Endothelial cell of umbilical vein (primary cell): Measurements from ENCODE around the gene ZDHHC17. TPM values are rescaled to one million over a fixed set of nuclear protein-coding genes. Genes with fewer than 3 reads are reported as not detected.

Source experiments
- BruUV-seq: library from RNA; stranded (reverse); fragments of 400-500 nt; replicated peaks from 2 replicates; lab custom pipeline; 2021; lab: Mats Ljungman, UMichigan
- CTCF ChIA-PET: fragments of 300-600, 350-600 bp; sonication (Branson Sonifier 250); formaldehyde crosslinking; loops from one replicate; lab custom pipeline; 2021; ENCODE audit warnings: antibody characterized with exemption, inconsistent platforms; lab: Charles Lee
- POLR2A ChIA-PET: fragments of 300-600, 350-600 bp; sonication (Branson Sonifier 250); formaldehyde crosslinking; loops from one replicate; lab custom pipeline; 2021; ENCODE audit warnings: antibody characterized with exemption, inconsistent platforms; lab: Charles Lee
- DNase-seq: peaks from one replicate; pipeline ENCODE4 v3.0.0-alpha.2; 2011; ENCODE audit warnings: low read depth, low spot score
- FAIRE-seq: peaks from 2 replicates; lab custom pipeline; 2011; peaks lifted over from hg19 to GRCh38; lab: Jason Lieb, UNC
- H2AFZ ChIP-seq: 2 replicates; pipeline ENCODE4 v1.6.0; 2012; ENCODE audit warnings: low read depth, low read length, control low read depth, inconsistent platforms
- H3K27ac ChIP-seq: 2 replicates; pipeline ENCODE4 v1.5.1; 2011; ENCODE audit warnings: low read depth, mild to moderate bottlenecking, control low read depth, low read length, moderate library complexity; ENCODE audit not compliant: insufficient read depth
- H3K27me3 ChIP-seq, 2 experiments: 2 replicates each; pipeline versions ENCODE4 v1.6.0 to v1.6.1; 2011; ENCODE audit warnings: low read length in 2 of 2, mixed read lengths in 1 of 2; ENCODE audit not compliant: control insufficient read depth in 2 of 2, insufficient read depth in 2 of 2
- H3K36me3 ChIP-seq, 2 experiments: 2 replicates in 1 of 2; 3 replicates in 1 of 2; pipeline ENCODE4 v1.5.1; 2011; ENCODE audit warnings: low read length in 2 of 2, mild to moderate bottlenecking in 1 of 2, moderate library complexity in 1 of 2; ENCODE audit not compliant: control insufficient read depth in 2 of 2, insufficient read depth in 2 of 2; ENCODE audit errors: extremely low read depth in 1 of 2
- H3K4me1 ChIP-seq: 3 replicates; pipeline ENCODE4 v1.5.1; 2011; ENCODE audit warnings: mild to moderate bottlenecking, low read length; ENCODE audit not compliant: control insufficient read depth, insufficient read depth; ENCODE audit errors: extremely low read depth
- H3K4me2 ChIP-seq: 2 replicates; pipeline ENCODE4 v1.6.1; 2011; ENCODE audit warnings: low read length, control low read depth, mixed read lengths; ENCODE audit not compliant: insufficient read depth
- H3K4me3 ChIP-seq, 3 experiments: fragments of 200-600 bp in 1 of 3; sonication (generic), shearing (Covaris generic) in 1 of 3; replicated peaks in 1 of 3; 2 replicates each; pipeline ENCODE4 v1.5.1; 2011 to 2016; ENCODE audit warnings: control low read depth in 3 of 3, low read length in 3 of 3, mild to moderate bottlenecking in 2 of 3, inconsistent platforms in 1 of 3, low read depth in 1 of 3, moderate library complexity in 1 of 3; ENCODE audit not compliant: insufficient read depth in 1 of 3
- H3K79me2 ChIP-seq: 2 replicates; pipeline ENCODE4 v1.6.0; 2012; ENCODE audit warnings: low read length, inconsistent platforms; ENCODE audit not compliant: control insufficient read depth, insufficient read depth
- H3K9ac ChIP-seq: replicated peaks from 2 replicates; pipeline ENCODE3; 2011; ENCODE audit warnings: low read length, control low read depth; ENCODE audit not compliant: insufficient read depth; ENCODE audit errors: extremely low read depth
- H3K9me1 ChIP-seq: replicated peaks from 3 replicates; pipeline ENCODE4 v1.6.0; 2011; ENCODE audit warnings: mild to moderate bottlenecking, low read length; ENCODE audit not compliant: control insufficient read depth, insufficient read depth; ENCODE audit errors: extremely low read depth
- H3K9me3 ChIP-seq: replicated peaks from 2 replicates; pipeline ENCODE4 v1.5.1; 2012; ENCODE audit warnings: low read length, inconsistent platforms; ENCODE audit not compliant: control insufficient read depth, insufficient read depth
- H4K20me1 ChIP-seq: replicated peaks from 2 replicates; pipeline ENCODE3; 2011; ENCODE audit warnings: mild to moderate bottlenecking, low read length; ENCODE audit not compliant: control insufficient read depth, insufficient read depth; ENCODE audit errors: extremely low read depth
- EZH2 ChIP-seq: IDR thresholded peaks from 2 replicates; pipeline ENCODE4 v1.6.1; 2012; ENCODE audit warnings: borderline replicate concordance, low read depth, mild to moderate bottlenecking, moderate library complexity, low read length, inconsistent platforms; ENCODE audit not compliant: severe bottlenecking
- FOS ChIP-seq: IDR thresholded peaks from 2 replicates; pipeline ENCODE4 v1.6.1; 2011; ENCODE audit warnings: mild to moderate bottlenecking, low read length, moderate library complexity, borderline replicate concordance; ENCODE audit not compliant: insufficient read depth
- GATA2 ChIP-seq: IDR thresholded peaks from 2 replicates; pipeline ENCODE4 v1.7.0; 2011; ENCODE audit warnings: low read depth, mild to moderate bottlenecking, moderate library complexity, mixed read lengths, low read length; ENCODE audit not compliant: insufficient read length, insufficient read depth
- JUN ChIP-seq: IDR thresholded peaks from 2 replicates; pipeline ENCODE4 v1.6.1; 2011; ENCODE audit warnings: borderline replicate concordance, low read depth; ENCODE audit not compliant: insufficient read length, insufficient read depth
- MYC ChIP-seq: IDR thresholded peaks from one replicate; pipeline ENCODE4 v1.6.1; 2011; ENCODE audit warnings: mild to moderate bottlenecking, low read depth, low read length
- POLR2A ChIP-seq: IDR thresholded peaks from 2 replicates; pipeline ENCODE4 v1.6.1; 2012; ENCODE audit warnings: low read depth, mild to moderate bottlenecking, control low read depth, low read length
- POLR2AphosphoS5 ChIP-seq: IDR thresholded peaks from 2 replicates; pipeline ENCODE4 v1.6.1; 2012; ENCODE audit warnings: low read depth, mild to moderate bottlenecking, control low read depth, low read length, moderate library complexity; ENCODE audit not compliant: insufficient read depth
- dilution Hi-C: fragments of 300-500 bp; cut with MboI; formaldehyde crosslinking; loops from one replicate; pipeline ENCODE4 v1.15.0; 2019; ENCODE audit warnings: low sequenced_read_pairs; ENCODE audit not compliant: extremely low pct_ligation_motif_present
- intact Hi-C: fragments of 100-400 bp; cut with micrococcal nuclease; formaldehyde crosslinking; loops from one replicate; pipeline ENCODE4 v1.10.0; 2022
- polyA plus RNA-seq, 4 experiments: library from polyadenylated mRNA; depleted of rRNA in 3 of 4; stranded (reverse) in 3 of 4; unstranded in 1 of 4; fragments of >200 nt; gene quantifications; 2 replicates each; pipeline versions ENCODE4 v1.2.1 to v1.2.3, GENCODE V29; 2011 to 2012; ENCODE audit warnings: missing spikeins in 1 of 4
- total RNA-seq: library from RNA; stranded (reverse); gene quantifications from 2 replicates; pipeline ENCODE4 v1.2.3, GENCODE V29; 2021
- TF ChIP-seq, protein P1 (sequence below), 2 donors: IDR thresholded peaks; 1 replicate in 1 of 2; 2 replicates in 1 of 2; pipeline ENCODE4 v1.5.1; 2011; ENCODE audit warnings: low read length in 2 of 2, mild to moderate bottlenecking in 2 of 2, moderate library complexity in 2 of 2, control low read depth in 1 of 2, inconsistent platforms in 1 of 2, low read depth in 1 of 2; ENCODE audit not compliant: insufficient read depth in 1 of 2; ENCODE audit errors: extremely low read depth in 1 of 2
- TF ChIP-seq, protein P2 (sequence below): IDR thresholded peaks from 2 replicates; pipeline ENCODE4 v1.6.1; 2011; ENCODE audit not compliant: insufficient read depth, insufficient read length

The ZDHHC17 gene
- total and polyA plus RNA-seq, 2 donors (not counting 3 experiments of a cell fraction or from before 2014, with no cell fraction given), result 21.2 to 26.9 TPM

DNA sequence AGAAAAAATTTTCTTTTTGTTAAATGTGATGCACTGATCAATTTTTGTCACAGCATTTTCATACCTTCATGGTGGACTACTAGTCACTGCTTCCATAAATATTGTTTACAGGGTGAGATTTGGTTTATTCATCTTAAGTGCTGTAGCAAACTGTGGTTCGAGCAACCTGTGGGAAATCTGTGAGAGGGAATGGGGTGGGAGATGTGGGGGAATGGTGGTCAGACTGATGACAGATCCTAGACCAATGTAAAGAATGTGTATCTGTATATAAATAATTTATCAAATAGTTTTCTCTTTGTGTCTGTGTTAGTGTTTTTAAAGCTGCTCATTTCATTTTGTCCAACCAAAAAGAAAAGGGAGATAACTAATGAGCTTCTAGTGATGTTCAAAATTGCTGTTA lies 88.2 kb downstream of the ZDHHC17 start:
- H3K27me3 ChIP-seq, result no peaks in the 10 kb centered on the region
- ChIA-PET POLR2A (no interaction called here), CTCF (interaction anchor here (0.8 to 1.4 kb wide), 3 partner anchors 11 to 159 kb away, joined by 3 read pairs; no protein-coding TSS in a partner anchor)
- H2AFZ ChIP-seq, result no peak overlapping the region
- no peak overlapping the region for H3K9ac ChIP-seq
- H3K27ac ChIP-seq, result no peak overlapping the region
- FAIRE-seq, result no peak
- H3K4me1 ChIP-seq, result no peaks in the 10 kb centered on the region
- BruUV-seq, result no TSS peak
- no peak for DNase-seq
- no peak overlapping the region for H3K4me3 ChIP-seq
- H3K4me2 ChIP-seq, result no peak overlapping the region
- H3K79me2 ChIP-seq, result no peaks in the 10 kb centered on the region
- dilution Hi-C loops, result no loop called here
- peaks cover 2% of the 10 kb centered on the region for H3K9me3 ChIP-seq
- no peaks in the 10 kb centered on the region for H4K20me1 ChIP-seq
- H3K36me3 ChIP-seq, result peaks cover 0 to 8% of the 10 kb centered on the region in 2 experiments
- intact Hi-C loops, result no loop called here
- no peaks in the 10 kb centered on the region for H3K9me1 ChIP-seq
- no peak for TF ChIP-seq MYC
- TF ChIP-seq POLR2A, result no peak
- TF ChIP-seq EZH2, result no peak
- no peak for TF ChIP-seq POLR2AphosphoS5
- TF ChIP-seq, protein P1, sequence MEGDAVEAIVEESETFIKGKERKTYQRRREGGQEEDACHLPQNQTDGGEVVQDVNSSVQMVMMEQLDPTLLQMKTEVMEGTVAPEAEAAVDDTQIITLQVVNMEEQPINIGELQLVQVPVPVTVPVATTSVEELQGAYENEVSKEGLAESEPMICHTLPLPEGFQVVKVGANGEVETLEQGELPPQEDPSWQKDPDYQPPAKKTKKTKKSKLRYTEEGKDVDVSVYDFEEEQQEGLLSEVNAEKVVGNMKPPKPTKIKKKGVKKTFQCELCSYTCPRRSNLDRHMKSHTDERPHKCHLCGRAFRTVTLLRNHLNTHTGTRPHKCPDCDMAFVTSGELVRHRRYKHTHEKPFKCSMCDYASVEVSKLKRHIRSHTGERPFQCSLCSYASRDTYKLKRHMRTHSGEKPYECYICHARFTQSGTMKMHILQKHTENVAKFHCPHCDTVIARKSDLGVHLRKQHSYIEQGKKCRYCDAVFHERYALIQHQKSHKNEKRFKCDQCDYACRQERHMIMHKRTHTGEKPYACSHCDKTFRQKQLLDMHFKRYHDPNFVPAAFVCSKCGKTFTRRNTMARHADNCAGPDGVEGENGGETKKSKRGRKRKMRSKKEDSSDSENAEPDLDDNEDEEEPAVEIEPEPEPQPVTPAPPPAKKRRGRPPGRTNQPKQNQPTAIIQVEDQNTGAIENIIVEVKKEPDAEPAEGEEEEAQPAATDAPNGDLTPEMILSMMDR (IDR thresholded peaks at IDR 0.05; ENCODE audit: extremely low read depth in 1 of 2, insufficient read depth in 1 of 2, low read depth in 1 of 2, low read length in 2 of 2), result no peak
- no peak for TF ChIP-seq JUN
- TF ChIP-seq, protein P2, sequence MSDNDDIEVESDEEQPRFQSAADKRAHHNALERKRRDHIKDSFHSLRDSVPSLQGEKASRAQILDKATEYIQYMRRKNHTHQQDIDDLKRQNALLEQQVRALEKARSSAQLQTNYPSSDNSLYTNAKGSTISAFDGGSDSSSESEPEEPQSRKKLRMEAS, result no peak
- TF ChIP-seq GATA2, result no peak
- no peak for TF ChIP-seq FOS
